SK-N-MC (cell line): ENCODE results near the gene SRGAP3.

Experiments used
- EZH2 ChIP-seq: fragments of 200-600 bp; sonication (generic); IDR thresholded peaks from one replicate; pipeline ENCODE4 v1.6.1; 2017; ENCODE audit warnings: antibody characterized with exemption
- POLR2AphosphoS5 ChIP-seq: IDR thresholded peaks from 2 replicates; pipeline ENCODE4 v1.6.1; 2012; ENCODE audit warnings: mild to moderate bottlenecking, low read depth, low read length, borderline replicate concordance

GRCh38 chr3:9222049-9222448 is 27.4 kb downstream of the SRGAP3 start:
- TF ChIP-seq POLR2AphosphoS5 (no peak), EZH2 (no peak)
